GM20000 (cell line): Measurements from ENCODE around the gene KSR1.

Experiments used
- DNase-seq: peaks from one replicate; pipeline ENCODE4 v3.0.0; 2012; ENCODE audit warnings: low spot score
- TF ChIP-seq, protein P1 (sequence below): IDR thresholded peaks from 2 replicates; pipeline ENCODE4 v1.5.1; 2012; ENCODE audit warnings: mild to moderate bottlenecking, control low read depth; ENCODE audit errors: extremely low read depth, missing control alignments

Gene KSR1

DNA sequence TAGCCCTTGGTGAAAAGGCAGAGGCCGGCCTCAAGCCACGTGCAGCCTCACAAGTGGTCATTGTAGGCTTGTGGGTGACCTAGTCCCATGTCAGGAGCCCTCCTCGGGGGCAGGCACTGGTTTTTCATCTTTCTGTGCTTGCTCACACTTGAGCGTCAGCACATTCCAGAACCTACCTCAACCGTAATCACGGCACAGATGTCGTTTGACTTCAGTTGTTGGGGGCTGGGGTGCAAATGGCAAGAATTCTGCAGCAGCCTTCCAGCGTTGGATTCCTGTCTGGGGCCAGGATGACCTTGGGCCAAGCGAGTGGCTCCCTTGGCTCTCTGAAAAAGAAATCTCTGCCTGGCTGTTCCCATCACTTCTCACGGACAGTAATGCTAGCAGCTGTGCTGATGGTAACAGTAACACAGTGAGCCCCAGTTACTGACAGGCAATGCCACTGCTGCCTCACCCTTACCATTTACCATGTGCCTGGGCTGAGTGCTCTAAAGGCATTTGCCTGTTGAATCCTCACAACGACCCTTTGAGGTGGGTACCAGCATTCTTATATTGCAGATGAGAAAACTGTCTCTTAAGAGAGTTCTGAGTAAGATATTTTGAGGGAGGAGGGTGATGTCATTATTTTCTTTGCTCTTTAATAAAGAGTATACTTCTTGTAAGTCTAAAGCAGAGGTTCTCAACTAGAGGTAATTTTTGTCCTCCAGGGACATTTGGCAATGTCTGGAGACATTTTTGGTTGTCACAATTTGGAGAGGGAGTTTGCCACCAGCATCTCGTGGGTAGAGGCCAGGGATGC lies 46.5 kb downstream of the KSR1 start:
- TF ChIP-seq, protein P1, sequence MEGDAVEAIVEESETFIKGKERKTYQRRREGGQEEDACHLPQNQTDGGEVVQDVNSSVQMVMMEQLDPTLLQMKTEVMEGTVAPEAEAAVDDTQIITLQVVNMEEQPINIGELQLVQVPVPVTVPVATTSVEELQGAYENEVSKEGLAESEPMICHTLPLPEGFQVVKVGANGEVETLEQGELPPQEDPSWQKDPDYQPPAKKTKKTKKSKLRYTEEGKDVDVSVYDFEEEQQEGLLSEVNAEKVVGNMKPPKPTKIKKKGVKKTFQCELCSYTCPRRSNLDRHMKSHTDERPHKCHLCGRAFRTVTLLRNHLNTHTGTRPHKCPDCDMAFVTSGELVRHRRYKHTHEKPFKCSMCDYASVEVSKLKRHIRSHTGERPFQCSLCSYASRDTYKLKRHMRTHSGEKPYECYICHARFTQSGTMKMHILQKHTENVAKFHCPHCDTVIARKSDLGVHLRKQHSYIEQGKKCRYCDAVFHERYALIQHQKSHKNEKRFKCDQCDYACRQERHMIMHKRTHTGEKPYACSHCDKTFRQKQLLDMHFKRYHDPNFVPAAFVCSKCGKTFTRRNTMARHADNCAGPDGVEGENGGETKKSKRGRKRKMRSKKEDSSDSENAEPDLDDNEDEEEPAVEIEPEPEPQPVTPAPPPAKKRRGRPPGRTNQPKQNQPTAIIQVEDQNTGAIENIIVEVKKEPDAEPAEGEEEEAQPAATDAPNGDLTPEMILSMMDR: no peak
- DNase-seq: no peak

DNA sequence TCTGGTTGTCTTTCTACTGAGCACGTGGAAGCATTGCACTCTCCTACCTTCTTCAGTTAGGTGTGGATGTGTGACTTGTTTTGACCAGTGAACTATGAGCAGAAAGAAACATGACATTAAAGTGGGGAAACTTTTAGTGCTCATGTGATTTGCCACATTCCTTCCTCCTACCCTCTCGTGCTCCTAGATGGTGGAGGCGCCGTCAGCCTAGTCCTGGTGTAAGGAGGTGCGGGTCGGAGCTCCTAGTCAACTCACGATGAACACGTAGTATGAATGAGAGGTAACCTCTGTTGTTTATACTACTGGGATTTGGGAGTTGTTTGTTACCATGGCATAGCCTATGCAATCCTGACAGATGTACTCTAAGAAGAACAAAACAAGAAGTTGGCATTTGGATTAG lies 47.4 kb downstream of the KSR1 start:
- no peak for DNase-seq
- TF ChIP-seq, protein P1: no peak

DNA sequence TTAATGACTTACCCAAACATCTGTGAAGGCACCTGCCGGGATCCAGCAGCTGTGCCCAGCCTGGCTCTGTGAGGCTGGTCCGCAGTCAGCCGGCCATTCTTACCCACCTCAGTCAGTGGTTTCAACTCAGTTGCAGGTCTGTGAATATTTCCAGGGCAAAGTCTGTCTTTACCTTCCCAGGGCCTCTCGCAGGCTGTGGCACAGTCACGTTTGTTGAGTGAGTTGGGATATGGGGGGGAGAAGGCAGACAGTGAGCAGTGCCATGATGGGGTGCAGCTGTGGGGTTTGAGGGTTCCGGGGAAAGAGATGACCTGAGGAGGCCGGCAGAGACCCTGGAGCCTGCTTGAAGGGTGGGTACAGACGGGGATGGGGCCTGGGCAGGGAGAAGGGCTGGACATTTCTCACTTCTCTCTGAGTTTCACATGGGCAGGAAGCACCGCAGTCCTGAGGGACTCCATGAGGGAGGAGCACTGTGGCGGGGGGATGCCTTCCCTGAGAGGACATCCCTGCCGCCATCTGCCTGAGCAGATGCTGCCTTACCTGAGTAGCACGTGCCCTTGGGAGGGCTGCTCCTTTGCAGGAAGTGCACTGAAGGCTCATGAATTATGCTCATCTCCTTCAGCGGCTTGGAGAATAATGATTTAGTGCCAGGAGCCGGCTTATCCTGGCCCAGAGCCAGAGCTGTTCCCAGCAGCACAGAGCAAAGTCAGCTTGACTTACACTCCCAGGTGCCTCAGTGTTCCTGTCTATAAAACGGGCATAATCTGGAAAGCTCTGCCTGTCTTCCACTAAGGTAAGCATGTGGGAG lies 48.1 kb downstream of the KSR1 start:
- no peak for DNase-seq
- TF ChIP-seq, protein P1: no peak

DNA sequence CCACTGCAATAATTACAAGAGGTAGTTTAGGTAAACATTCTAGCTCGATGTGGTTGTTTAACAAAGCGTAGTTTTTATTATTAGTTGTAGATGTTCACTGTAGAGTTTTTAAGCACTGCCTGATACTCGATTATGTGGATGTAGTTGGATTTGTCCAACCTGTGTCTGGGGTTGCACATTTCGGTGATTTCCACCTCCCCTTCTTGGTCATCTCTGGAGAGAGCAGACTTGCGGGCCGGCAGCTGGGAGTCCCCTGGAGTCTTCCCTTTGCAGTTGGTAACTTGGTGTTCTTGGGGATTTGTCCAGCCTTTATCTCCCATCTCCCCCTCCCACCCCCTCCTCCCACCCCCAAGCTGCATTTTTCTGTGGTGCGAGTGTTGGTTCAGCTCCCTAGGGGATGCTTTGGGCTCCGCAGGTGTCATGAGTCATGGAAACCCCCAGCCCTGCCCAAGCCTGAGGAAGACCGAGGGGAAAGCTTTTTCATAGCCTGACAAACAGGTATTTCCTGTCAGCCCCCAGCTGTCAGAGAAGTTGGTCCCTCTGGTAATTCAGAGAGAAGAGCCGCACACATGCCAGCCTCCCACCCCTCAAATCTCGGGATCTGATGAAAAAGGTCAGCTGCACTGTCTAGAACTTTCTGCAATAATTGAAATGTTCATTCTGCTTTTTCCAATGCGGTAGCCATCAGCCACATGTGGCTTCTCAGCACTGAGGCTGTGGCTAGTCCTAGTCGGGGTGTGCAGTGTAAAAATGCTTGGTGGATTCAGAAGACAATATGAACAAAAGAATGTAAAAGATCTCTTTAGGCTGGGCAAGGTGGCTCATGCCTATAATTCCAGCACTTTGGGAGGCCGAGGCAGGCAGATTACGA lies 50.3 kb downstream of the KSR1 start:
- TF ChIP-seq, protein P1: no peak
- peak; percentile 72 for DNase-seq

DNA sequence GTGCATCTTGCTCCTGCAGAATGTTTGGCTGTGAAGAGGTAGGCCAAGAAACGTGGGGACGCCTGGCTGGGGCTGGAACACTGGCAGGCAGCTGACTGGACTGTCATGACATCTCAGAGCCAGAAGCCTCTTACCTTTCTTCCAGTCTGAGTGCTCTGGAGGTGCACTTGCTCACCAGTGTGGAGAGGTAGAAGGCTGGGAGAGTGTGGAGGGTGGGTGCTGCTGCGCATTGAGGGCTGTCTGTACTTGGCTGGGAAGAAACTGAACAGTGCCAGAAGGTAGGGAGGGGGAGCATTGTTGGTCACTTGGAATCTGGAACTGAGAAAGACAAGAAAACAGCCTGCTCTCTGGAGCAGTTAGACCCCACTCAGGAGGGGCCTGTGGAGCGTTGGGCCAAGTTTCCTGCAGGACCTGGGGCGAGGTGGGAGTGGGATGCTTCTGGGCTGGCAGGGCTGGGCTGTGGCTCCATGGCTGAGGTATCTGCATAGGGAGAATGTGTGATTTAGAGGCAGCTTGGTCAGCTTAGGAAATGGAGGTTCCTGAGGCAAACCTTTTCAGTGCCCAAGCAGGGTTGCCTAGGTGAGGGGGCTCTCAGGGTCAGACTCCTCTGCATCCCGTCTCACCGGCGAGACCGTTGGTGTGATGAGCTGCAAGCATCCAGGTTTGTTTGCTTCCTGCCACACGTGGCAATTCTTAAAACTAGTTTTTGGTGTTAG lies 55.1 kb downstream of the KSR1 start:
- TF ChIP-seq, protein P1: no peak
- DNase-seq: no peak

DNA sequence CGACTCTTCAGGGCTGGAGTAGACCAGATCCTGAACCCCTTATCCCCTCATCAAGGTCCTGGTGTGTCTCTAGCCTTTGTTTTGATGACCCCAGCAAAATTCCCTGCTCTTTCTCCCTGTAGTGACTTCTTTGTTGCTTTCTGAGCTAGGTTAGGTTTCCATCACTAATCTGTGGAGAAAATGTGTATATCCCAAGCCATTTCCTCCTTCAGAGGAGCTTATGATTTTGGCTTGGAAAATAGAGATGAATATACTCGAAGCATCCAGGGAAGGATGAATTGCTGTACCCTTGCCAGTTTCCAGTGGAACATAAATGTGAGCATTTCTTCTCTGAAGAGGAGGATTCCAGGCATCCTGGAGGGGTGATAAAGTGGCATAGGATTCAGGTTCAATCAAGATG lies 55.8 kb downstream of the KSR1 start:
- TF ChIP-seq, protein P1: no peak
- DNase-seq: no peak
